ENCODE measurements around the gene PJA1.

Gene PJA1

DNA sequence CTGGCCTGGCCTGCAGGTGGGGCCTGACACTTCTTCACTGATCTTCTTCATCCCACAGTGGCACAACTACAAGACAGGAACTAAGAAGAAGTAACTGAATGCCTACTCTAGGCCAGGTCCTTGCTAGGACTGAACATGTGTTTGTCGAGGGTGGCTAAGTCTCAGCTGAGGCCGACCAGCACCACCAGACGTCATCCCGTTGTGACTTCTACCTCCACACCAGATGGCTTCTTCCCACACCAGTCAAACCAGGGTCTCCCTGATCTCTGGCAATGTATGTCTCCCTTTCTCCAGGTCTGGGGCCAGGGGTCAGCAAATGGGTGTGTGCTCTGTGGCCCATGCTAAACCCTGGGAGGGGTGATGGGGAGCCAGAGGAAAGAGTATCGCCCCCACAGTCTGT lies 40.2 kb downstream of the PJA1 start:
- TF ChIP-seq ZNF48 (tag by site-specific recombination; IDR thresholded peaks at IDR 0.05) (no peak), HOXC10 (CRISPR knock-in tag; IDR thresholded peaks at IDR 0.05) (0 out of 2 replicates have a peak, but pooled peaks have one; percentile 55), ZNF184 (tag by site-specific recombination; IDR thresholded peaks at IDR 0.05) (no peak)
- Histone ChIP-seq H3K4me1 (ENCODE audit: control insufficient read depth, insufficient read depth, low read length) (no peaks in the 10 kb centered on the region), H3K36me3 (ENCODE audit: control insufficient read depth in 2 of 2, insufficient read depth in 1 of 2, low read length in 2 of 2) (no peaks in the 10 kb centered on the region), H3K9me3 (ENCODE audit: control insufficient read depth, insufficient read depth, low read depth, low read length) (no peaks in the 10 kb centered on the region), H3K4me3 (ENCODE audit: low read depth, low read length) (no peak overlapping the region), H3K27ac (ENCODE audit: extremely low read depth, low read depth, low read length) (no peak overlapping the region)
- POLR2A ChIA-PET, result no interaction called here
- CTCF ChIA-PET, result interaction anchor here (2.3 to 3.0 kb wide), 2 partner anchors 9 to 31 kb away, joined by 10 to 15 read pairs; no protein-coding TSS in a partner anchor

- TF ChIP-seq PRDM6 (tag by site-specific recombination; IDR thresholded peaks at IDR 0.05), result no peak
- TF ChIP-seq ZNF558 (tag by site-specific recombination; IDR thresholded peaks at IDR 0.05), result no peak
- TF ChIP-seq, protein P1, sequence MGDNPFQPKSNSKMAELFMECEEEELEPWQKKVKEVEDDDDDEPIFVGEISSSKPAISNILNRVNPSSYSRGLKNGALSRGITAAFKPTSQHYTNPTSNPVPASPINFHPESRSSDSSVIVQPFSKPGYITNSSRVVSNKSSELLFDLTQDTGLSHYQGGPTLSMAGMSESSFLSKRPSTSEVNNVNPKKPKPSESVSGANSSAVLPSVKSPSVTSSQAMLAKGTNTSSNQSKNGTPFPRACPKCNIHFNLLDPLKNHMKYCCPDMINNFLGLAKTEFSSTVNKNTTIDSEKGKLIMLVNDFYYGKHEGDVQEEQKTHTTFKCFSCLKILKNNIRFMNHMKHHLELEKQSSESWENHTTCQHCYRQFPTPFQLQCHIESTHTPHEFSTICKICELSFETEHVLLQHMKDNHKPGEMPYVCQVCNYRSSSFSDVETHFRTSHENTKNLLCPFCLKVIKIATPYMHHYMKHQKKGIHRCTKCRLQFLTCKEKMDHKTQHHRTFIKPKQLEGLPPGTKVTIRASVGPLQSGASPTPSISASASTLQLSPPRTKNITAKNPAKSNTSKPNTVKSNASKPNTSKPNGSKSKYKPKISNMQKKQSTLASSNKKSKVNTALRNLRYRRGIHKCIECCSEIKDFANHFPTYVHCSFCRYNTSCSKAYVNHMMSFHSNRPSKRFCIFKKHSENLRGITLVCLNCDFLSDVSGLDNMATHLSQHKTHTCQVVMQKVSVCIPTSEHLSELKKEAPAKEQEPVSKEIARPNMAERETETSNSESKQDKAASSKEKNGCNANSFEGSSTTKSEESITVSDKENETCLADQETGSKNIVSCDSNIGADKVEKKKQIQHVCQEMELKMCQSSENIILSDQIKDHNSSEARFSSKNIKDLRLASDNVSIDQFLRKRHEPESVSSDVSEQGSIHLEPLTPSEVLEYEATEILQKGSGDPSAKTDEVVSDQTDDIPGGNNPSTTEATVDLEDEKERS (tag by site-specific recombination; IDR thresholded peaks at IDR 0.05), result no peak
- TF ChIP-seq ZNF654 (tag by site-specific recombination; IDR thresholded peaks at IDR 0.05; ENCODE audit: low read depth), result no peak
- TF ChIP-seq ZBTB8A (tag by site-specific recombination; IDR thresholded peaks at IDR 0.05), result no peak
- TF ChIP-seq ZNF366 (tag by site-specific recombination; conservative IDR thresholded peaks at IDR 0.05), result no peak
- no peak for TF ChIP-seq SCRT1 (tag by site-specific recombination; IDR thresholded peaks at IDR 0.05; ENCODE audit: borderline replicate concordance)
- TF ChIP-seq PRDM1 (tag by site-specific recombination; IDR thresholded peaks at IDR 0.05), result no peak
- TF ChIP-seq, protein P2, sequence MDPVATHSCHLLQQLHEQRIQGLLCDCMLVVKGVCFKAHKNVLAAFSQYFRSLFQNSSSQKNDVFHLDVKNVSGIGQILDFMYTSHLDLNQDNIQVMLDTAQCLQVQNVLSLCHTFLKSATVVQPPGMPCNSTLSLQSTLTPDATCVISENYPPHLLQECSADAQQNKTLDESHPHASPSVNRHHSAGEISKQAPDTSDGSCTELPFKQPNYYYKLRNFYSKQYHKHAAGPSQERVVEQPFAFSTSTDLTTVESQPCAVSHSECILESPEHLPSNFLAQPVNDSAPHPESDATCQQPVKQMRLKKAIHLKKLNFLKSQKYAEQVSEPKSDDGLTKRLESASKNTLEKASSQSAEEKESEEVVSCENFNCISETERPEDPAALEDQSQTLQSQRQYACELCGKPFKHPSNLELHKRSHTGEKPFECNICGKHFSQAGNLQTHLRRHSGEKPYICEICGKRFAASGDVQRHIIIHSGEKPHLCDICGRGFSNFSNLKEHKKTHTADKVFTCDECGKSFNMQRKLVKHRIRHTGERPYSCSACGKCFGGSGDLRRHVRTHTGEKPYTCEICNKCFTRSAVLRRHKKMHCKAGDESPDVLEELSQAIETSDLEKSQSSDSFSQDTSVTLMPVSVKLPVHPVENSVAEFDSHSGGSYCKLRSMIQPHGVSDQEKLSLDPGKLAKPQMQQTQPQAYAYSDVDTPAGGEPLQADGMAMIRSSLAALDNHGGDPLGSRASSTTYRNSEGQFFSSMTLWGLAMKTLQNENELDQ (tag by site-specific recombination; IDR thresholded peaks at IDR 0.05; ENCODE audit: low read depth), result no peak
- no peak for TF ChIP-seq ZNF473 (tag by site-specific recombination; IDR thresholded peaks at IDR 0.05)
- no peak for TF ChIP-seq WT1 (tag by site-specific recombination; IDR thresholded peaks at IDR 0.05)
- no peak for TF ChIP-seq KLF10 (tag by site-specific recombination; IDR thresholded peaks at IDR 0.05)
- no peak for TF ChIP-seq ZNF629 (tag by site-specific recombination; IDR thresholded peaks at IDR 0.05)
- no peak for TF ChIP-seq GLIS1 (tag by site-specific recombination; IDR thresholded peaks at IDR 0.05)
- no peak for TF ChIP-seq ZNF449 (tag by site-specific recombination; IDR thresholded peaks at IDR 0.05)
- no peak for TF ChIP-seq ZNF138 (tag by site-specific recombination; IDR thresholded peaks at IDR 0.05; ENCODE audit: borderline replicate concordance)
- no peak overlapping the region for H3K27ac ChIP-seq (ENCODE audit: extremely low read depth, low read depth, low read length)
- POLR2A ChIA-PET, result no interaction called here
- H3K4me3 ChIP-seq (ENCODE audit: low read depth, low read length), result no peak overlapping the region
- CTCF ChIA-PET, result interaction anchor here (0.6 to 3.0 kb wide), 6 partner anchors 10 to 84 kb away, joined by 3 to 15 read pairs (median 6); no protein-coding TSS in a partner anchor
- H3K36me3 ChIP-seq (ENCODE audit: control insufficient read depth in 2 of 2, insufficient read depth in 1 of 2, low read length in 2 of 2), result no peaks in the 10 kb centered on the region
- no peaks in the 10 kb centered on the region for H3K4me1 ChIP-seq (ENCODE audit: control insufficient read depth, insufficient read depth, low read length)
- H3K9me3 ChIP-seq (ENCODE audit: control insufficient read depth, insufficient read depth, low read depth, low read length), result no peaks in the 10 kb centered on the region
Observed at GRCh38 chrX:69124108-69124507, 41.1 kb downstream of the PJA1 start.
